GM19455 (cell line): ENCODE measurements around the gene KIN.
A peak's percentile ranks its signal among the peaks of the same experiment; 100 is the strongest.
"Not testable (repeated sequence)": the region's sequence is repeated elsewhere in the genome, so short reads cannot be mapped to it uniquely, and the experiment has no call there.

Experiments
- ATAC-seq: cut with Tn5 transposase; IDR thresholded peaks from one replicate; pipeline ENCODE4 v1.9.1; 2021; ENCODE audit not compliant: unreplicated experiment

The KIN gene

GRCh38 chr10:7795605-7796004, 7.8 kb upstream of the KIN start:
- no peak for ATAC-seq

- ATAC-seq, result no peak
These were observed 6.6 kb upstream of the KIN start for GRCh38 chr10:7794251-7795026.

DNA sequence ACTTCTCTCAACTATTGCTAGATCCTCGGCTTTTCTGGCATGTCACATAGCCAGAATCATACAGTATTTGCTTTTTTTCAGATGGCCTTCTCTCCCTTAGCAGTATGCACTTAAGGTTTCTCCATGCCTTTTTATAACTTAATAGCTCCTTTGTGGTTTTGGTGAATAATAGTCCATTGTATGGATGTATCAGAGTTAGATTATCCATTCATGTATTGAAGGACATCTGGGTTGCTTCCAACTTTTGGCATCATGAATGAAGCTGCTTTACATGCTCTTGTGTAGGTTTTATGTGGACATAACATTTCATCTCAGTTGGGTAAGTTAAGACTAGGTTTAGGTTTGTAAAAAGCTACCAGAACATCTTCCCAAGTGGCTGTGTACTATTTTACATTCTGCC, 4.7 kb upstream of the KIN start:
- no peak for ATAC-seq

GRCh38 chr10:7789390-7789789, 1.6 kb upstream of the KIN start:
- no peak for ATAC-seq

- ATAC-seq, result peak; percentile 32
These were observed 970 bp upstream of the KIN start for GRCh38 chr10:7788639-7789286.

DNA sequence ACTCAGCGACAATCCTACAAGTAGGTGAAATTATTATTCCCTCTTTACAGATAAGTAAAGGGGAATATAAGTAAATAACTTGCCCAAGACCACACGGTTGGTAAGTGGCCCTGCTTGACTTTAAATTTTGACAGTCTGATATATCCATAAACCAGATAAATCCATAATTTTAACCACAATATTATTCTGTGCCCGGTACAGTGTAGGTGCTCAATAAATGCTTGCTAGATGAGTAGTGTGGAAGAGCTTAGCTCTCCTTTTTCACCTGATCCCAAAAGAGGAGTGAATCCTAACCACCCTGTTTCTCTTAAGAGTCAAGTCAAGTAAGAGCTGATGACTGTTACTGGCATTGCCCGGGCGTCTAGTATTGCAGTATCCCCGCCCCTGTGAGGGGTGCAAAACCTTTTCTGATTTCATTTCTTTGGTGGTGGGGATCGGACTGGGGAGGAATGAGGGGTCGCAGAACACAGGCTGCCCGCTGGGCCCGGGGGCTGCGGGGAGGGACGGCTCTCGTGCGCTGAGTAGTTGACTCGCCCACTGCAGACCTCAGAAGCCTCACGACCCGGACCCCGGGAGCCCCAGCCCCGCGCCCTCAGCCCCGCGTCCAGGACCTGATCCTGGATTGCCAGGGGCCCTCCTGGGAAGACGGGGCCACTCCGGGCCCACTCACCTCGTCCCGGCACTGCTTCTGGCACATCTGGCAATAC, 490 bp downstream of the KIN start:
- ATAC-seq, result peak; percentile 21

DNA sequence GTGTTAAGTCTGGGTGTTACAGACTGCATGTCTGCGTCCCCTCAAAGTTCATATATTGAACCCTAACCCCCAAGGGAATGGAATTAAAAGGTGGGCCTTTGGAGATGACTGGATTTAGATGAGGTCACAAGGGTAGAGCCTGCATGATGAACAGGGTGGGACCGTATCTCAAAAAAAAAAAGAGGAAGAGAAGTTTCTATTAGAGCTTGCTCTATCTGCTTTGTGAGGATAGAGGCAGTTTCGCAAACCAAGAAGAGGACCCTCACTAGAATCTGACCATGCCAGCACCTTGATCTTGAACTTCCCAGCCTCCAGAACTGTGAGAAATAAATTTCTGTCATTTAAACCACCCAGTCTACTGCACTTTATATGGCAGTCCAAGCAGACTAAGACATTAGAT, 1.4 kb downstream of the KIN start:
- no peak for ATAC-seq

GRCh38 chr10:7782194-7782593, 5.6 kb downstream of the KIN start:
- not testable (repeated sequence) for ATAC-seq

DNA sequence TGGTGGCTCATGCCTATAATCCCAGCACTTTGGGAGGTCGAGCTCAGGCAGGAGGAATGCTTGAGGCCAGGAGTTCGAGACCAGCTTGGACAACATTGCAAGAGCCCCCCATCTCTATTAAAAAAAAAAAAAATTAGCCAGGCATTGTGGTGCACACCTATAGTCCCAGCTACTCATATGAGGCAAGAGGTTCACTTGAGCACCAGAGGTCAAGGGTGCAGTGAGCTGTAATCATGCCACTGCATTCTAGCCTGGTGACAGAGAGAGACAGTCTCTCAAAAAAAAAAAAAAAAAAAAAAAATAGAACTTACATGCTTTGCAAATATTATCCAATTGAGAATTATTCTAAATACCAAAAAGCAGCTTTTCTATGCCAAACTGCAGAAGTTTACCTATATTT, 11.0 kb downstream of the KIN start:
- no peak for ATAC-seq

DNA sequence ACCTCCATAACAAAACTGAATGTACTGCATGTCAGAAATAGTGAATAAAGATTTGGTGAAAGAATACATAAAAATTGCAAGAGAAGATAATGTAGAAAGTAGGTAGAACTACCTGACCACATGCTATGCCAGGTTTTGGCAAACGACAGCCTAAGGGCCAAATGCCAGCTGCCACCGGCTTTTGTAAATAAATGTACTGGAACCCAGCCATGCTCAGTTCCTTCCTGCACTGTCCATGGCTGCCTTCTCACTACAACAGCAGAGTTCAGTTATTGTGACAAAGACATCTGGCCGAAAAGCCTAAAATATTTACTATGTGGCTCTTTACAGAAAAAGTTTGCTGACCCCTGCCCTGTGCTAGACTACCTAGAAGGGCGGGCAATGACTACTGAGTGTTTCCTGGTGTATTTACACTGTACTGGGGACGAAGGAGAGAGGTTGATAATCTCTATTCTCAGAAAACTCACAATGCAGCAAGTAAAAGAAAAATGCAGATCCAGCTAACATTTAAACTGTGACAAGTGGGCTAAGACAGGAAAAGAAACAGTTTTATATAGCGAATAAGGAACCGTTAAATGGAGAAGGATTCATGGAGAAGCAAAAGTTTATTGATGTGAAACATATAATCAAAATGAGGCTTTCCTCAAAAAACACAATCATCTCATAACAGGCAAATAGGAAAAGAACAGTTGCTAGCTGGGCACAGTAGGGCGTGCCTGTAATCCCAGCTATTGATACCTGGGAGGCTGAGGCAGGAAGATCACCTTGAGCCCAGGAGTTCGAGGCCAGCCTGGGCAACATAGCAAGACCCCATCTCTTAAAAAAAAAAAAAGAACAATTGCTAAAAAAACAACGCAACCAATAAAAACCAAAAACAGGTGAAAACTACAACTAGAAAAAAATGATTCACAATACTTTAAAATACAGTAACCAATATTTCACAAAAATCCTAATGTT, 13.7 kb downstream of the KIN start:
- ATAC-seq, result no peak

DNA sequence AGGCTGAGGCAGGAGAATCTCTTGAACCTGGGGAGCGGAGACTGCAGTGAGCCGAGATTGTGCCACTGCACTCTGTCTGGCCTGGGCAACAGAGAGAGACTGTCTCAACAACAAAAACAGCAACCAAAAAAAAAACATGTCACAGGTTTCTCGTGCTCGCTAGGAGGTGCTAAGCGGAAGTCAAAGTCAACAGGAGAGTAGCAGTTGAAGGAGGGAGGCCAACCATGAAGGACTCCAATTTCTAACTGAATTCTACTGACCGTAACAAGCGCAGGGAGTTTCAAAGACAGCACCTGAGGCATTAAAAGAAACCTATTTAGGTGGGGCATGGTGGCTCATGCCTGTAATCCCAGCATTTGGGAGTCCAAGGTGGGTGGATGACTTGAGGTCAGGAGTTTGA, 19.4 kb downstream of the KIN start:
- no peak for ATAC-seq

DNA sequence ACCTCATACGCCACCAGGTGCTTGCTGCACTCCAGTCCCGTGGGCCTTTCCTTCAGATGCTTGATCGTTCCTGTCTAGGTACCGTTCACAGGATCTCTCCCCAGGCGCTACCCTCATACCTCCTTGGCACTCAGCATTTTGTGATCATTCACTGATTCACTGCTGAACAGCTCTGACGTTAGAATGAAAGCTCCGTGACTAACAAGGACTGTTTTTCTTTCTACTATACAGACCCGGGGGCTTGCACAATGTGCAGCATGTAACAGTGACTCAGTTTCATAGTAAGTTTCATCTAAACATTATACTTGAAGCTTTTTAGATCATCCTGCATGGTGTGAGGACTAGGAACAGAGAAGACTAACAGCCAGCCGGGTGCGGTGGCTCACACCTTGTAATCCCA, 20.6 kb downstream of the KIN start:
- no peak for ATAC-seq

DNA sequence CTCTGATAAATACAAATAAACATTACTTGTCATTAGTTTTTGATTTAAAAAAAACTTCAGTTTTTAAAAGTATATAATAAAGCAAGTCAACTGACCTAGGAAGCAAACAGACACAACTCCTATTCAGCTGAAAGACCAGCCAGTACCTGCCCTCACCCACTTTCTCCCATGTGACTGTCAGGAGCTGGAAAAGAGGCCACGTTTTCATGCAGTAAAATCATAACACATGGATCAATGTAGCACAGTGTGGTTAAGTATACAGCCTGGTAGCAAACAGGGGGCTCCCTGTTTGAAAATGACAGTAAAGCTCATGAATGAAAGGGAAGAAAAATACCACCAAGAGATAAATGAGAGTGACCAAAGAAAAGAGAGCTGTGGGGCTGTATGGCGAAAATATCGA, 21.6 kb downstream of the KIN start:
- ATAC-seq, result no peak

GRCh38 chr10:7763929-7764328, 23.9 kb downstream of the KIN start:
- no peak for ATAC-seq

- ATAC-seq, result peak; percentile 61
These were observed 31.3 kb downstream of the KIN start for GRCh38 chr10:7756360-7756992.

DNA sequence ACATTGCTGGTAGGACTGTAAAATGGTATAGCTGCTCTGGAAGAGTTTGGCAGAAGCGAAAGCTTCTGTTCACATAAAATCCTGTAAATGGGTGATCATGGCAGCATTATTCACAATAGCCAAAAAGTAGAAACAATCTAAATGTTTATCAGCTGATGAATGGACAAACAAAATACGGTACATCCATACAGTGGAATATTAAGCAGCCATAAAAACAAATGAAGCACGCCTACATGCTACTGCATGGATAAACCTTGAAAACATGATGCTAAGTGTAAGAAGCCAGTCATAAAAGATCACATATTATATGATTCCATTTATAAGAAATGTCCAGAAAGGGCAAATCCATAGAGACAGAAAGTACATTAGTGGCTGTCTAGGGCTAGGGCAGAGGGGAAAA, 32.7 kb downstream of the KIN start:
- no peak for ATAC-seq

DNA sequence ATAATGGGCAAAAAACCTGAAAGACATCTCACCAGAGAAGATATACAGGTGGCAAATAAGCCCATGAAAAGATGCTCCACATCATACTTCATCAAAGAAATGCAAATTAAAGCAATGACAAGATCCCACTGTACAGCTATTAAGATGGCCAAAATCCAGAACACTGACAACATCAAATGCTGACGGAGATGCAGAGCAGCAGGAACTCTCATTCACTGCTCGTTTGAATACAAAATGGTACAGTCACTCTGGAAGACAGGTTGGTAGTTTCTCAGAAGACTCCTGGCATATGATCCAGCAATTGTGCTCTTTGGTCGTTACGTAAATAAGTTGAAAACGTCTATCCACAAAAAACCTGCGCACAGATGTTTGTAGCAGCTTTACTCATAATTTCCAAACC, 35.5 kb downstream of the KIN start:
- ATAC-seq, result no peak

- no peak for ATAC-seq
These were observed 37.6 kb downstream of the KIN start for GRCh38 chr10:7750222-7750621.

- not testable (repeated sequence) for ATAC-seq
These were observed 39.2 kb downstream of the KIN start for GRCh38 chr10:7748637-7749036.

GRCh38 chr10:7744307-7744706, 43.5 kb downstream of the KIN start:
- no peak for ATAC-seq
